GM13977 (cell line): ENCODE data around the gene ATF6.

Source experiments
- DNase-seq: peaks from one replicate; pipeline ENCODE4 v3.0.0; 2012; ENCODE audit warnings: low spot score
- in situ Hi-C: fragments of 300-500 bp; cut with MboI; formaldehyde crosslinking; loops from one replicate; pipeline ENCODE4 v1.12.0; 2022; ENCODE audit warnings: low sequenced_read_pairs, low pct_unique_long_range_greater_than_20kb, mixed read lengths, inconsistent platforms; ENCODE audit not compliant: unreplicated experiment
- TF ChIP-seq, protein P1 (sequence below): IDR thresholded peaks from 2 replicates; pipeline ENCODE4 v1.5.1; 2012; ENCODE audit warnings: mild to moderate bottlenecking, control low read depth; ENCODE audit not compliant: insufficient read depth; ENCODE audit errors: extremely low read depth, missing control alignments

The ATF6 gene, protein sequence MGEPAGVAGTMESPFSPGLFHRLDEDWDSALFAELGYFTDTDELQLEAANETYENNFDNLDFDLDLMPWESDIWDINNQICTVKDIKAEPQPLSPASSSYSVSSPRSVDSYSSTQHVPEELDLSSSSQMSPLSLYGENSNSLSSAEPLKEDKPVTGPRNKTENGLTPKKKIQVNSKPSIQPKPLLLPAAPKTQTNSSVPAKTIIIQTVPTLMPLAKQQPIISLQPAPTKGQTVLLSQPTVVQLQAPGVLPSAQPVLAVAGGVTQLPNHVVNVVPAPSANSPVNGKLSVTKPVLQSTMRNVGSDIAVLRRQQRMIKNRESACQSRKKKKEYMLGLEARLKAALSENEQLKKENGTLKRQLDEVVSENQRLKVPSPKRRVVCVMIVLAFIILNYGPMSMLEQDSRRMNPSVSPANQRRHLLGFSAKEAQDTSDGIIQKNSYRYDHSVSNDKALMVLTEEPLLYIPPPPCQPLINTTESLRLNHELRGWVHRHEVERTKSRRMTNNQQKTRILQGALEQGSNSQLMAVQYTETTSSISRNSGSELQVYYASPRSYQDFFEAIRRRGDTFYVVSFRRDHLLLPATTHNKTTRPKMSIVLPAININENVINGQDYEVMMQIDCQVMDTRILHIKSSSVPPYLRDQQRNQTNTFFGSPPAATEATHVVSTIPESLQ

DNA sequence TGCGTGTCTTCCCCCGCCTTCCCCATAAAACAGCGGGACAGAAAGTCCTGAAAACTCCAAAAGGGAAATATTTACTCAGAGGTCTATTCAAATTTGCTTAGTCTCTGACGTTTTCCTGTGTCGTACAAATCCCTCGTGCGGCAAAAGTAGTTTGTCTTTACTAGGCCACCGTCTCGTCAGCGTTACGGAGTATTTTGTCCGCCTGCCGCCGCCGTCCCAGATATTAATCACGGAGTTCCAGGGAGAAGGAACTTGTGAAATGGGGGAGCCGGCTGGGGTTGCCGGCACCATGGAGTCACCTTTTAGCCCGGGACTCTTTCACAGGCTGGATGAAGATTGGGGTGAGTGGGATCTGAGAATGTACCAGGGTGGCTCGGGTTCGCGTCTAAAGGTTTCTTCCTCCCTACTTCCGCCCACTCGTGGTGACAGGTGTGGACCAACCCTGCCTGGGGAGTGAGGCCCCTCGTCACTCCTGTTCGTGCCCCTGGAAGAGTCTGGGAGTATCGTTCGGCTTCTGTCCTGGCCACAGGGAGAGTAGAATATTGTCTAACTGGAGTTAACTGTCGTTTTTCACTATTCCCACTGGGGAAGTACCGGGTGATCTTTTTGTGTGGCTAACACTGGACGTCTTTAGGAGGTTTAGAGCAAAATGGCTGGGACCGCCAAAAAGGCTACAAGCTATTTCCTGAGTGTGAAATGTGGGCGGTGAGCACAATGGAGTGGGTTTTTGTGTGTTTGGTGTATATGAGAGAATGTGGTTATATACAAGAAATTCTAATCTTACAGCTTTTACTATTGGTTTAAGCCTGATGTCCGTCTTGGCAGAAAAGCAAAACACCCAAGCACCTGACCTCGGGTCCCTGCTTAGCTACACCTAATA is at the start of gene ATF6:
Gene ATF6 (plus strand): TSS at position 219 of the 880 bp plus-strand sequence. CDS start 41 bp downstream, at position 260.
- in situ Hi-C loops: no loop called here
- DNase-seq: peak; percentile 71
- TF ChIP-seq, protein P1, sequence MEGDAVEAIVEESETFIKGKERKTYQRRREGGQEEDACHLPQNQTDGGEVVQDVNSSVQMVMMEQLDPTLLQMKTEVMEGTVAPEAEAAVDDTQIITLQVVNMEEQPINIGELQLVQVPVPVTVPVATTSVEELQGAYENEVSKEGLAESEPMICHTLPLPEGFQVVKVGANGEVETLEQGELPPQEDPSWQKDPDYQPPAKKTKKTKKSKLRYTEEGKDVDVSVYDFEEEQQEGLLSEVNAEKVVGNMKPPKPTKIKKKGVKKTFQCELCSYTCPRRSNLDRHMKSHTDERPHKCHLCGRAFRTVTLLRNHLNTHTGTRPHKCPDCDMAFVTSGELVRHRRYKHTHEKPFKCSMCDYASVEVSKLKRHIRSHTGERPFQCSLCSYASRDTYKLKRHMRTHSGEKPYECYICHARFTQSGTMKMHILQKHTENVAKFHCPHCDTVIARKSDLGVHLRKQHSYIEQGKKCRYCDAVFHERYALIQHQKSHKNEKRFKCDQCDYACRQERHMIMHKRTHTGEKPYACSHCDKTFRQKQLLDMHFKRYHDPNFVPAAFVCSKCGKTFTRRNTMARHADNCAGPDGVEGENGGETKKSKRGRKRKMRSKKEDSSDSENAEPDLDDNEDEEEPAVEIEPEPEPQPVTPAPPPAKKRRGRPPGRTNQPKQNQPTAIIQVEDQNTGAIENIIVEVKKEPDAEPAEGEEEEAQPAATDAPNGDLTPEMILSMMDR: no peak

DNA sequence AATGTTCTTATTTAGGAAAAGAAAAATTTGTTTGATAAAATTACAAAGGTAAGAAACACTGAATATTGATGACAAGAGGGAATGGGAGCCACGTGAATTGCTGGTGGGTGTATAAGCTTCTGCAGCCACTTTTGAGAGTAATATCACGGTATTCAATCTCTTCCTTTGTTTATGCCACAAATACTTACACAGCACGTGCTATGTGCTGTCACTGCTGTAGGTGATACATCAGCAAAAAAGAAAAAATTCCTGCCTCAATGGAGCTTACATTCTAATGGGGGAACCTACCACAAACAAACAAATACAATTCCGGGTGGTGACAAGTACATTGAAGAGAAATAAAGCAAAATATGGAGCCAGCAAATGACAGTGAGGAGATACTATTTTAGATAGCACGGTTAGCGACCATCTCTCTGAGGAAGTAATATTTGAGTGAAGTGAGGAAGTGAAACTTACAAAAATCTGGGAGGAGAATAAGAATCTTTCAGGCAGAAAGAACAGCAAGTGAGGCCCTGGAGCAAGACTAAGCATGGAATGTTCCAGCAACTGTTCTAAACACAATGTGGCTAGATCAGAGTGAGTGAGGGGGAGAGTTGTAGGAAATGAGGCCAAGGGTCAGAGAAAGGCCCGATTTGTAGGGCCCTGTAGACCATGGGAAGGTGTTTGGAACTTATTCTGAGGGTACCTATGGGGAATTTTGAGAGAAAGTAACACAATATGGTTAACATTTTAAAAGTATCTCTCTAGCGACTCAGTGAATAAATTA is 47.4 kb upstream of the ATF6 start:
- in situ Hi-C loops: loop anchor here (25.0 kb wide), 1 partner anchor 531 kb away; the partner anchor contains the start of genes ADAMTS4 and B4GALT3
- TF ChIP-seq, protein P1: no peak
- DNase-seq: peak; percentile 17

DNA sequence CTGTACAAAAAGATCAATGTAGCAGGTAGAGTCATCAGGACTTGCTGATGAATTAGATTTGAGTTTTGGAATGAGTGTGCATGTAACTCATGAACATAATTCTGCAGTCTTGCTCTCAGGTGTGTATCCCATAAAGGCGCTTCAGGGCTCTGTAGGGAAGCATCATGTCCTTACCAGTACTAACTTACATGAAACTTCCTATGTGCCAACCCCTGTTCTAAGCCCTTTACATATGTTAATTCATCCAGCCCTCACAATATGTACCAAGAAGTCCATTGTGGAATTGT is 46.9 kb upstream of the ATF6 start:
- in situ Hi-C loops: loop anchor here (25.0 kb wide), 1 partner anchor 532 kb away; the partner anchor contains the start of genes ADAMTS4 and B4GALT3
- TF ChIP-seq, protein P1: no peak
- no peak for DNase-seq

DNA sequence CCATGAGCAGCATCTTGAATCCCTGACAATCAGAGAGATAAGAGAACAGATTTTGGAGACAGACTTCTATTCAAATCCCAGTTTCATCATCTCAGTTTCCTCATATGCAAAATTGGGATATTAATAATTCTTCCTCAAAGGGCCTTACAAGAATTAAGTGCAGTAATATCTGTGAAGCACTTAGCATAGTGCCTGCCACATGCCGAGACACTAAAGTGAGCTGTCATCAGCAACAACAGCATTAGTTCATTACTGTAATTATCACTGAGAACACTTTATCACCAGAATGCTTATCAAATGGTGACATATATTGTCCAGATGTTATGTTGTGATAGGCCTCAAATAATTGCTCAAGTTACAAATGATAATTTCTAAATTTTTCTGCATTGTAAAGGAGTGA is 45.7 kb upstream of the ATF6 start:
- DNase-seq: no peak
- TF ChIP-seq, protein P1: no peak
- in situ Hi-C loops: loop anchor here (25.0 kb wide), 1 partner anchor 533 kb away; the partner anchor contains the start of genes ADAMTS4 and B4GALT3

DNA sequence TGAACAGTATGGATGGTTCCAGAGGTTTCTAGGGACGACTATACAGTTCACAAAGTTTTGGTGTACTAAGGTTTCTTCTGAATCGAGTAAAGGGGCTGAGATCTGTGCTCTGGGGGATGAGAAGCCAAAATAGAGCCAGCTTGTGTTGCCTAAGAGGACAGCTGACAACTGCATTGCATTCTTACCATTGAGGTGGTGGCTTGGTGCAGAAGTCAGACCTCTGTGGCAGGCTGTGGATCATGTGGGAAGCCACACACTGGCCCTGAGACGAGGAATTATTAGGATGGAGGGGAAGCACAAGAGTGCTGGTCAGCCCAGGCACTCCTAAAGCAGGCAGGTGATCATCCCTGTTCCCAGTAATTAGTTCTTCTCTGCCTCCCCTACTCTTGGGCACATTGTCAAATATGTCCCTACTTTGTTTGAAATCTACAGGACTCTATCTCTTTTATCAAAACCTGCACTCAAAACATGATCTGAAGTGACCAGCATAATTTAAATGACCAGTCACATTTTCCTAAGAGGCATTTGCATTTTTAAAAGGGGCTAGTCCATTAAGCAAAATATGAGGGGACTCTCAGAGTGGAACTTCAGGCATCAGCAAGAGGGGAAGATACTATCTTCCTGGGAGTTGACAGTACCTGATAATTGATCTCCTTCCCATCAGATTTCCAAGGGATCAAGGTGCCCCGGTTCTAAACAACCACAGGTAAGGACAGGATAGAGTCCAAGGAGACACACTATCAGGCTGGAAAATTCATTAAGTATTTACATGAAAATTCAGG is 45.0 kb upstream of the ATF6 start, which contains the start of gene FCRLB:
Gene FCRLB (plus strand): TSS at position 589 of the 782 bp plus-strand sequence. CDS start 1,129 bp downstream, outside the sequence.
- in situ Hi-C loops: loop anchor here (25.0 kb wide), 1 partner anchor 534 kb away; the partner anchor contains the start of genes ADAMTS4 and B4GALT3
- TF ChIP-seq, protein P1: no peak
- DNase-seq: no peak
